Measurements from ENCODE around the gene SUPT20HL1.

Gene SUPT20HL1

GRCh38 chrX:24399550-24399949 lies 39.1 kb downstream of the SUPT20HL1 start:
- no peak for DNase-seq

GRCh38 chrX:24405959-24406358 lies 45.5 kb downstream of the SUPT20HL1 start:
- no peak for DNase-seq
